Progenitor cell of endocrine pancreas (in vitro differentiated cells): ENCODE results near the gene PTPRA. TPM values are rescaled to one million over a fixed set of nuclear protein-coding genes. Genes with fewer than 3 reads are reported as not detected.
A peak's percentile ranks its signal among the peaks of the same experiment; 100 is the strongest.
"Not testable (repeated sequence)": the region's sequence is repeated elsewhere in the genome, so short reads cannot be mapped to it uniquely, and the experiment has no call there.

Experiments
- DNase-seq: peaks from one replicate; pipeline ENCODE4 v3.0.0; 2021; ENCODE audit warnings: low spot score; ENCODE audit not compliant: unreplicated experiment
- H3K27ac Mint-ChIP-seq: 2 replicates; pipeline ENCODE4 v1.8.0; 2021; ENCODE audit warnings: mild to moderate bottlenecking, moderate library complexity, mixed read lengths
- H3K27me3 Mint-ChIP-seq: 2 replicates; pipeline ENCODE4 v1.8.0; 2021; ENCODE audit warnings: mixed read lengths
- H3K36me3 Mint-ChIP-seq: 2 replicates; pipeline ENCODE4 v1.8.0; 2022; ENCODE audit warnings: mixed read lengths; ENCODE audit not compliant: insufficient read depth
- H3K4me1 Mint-ChIP-seq: 2 replicates; pipeline ENCODE4 v1.8.0; 2021; ENCODE audit warnings: low read depth, mixed read lengths
- H3K4me3 Mint-ChIP-seq: 2 replicates; pipeline ENCODE4 v1.8.0; 2021; ENCODE audit warnings: low read depth, mild to moderate bottlenecking, moderate library complexity, mixed read lengths
- H3K9me3 Mint-ChIP-seq: 2 replicates; pipeline ENCODE4 v1.8.0; 2021; ENCODE audit warnings: low read depth, mixed read lengths
- CTCF ChIP-seq: fragments of 200-600 bp; sonication (generic); IDR thresholded peaks from one replicate; pipeline ENCODE4 v1.5.0; 2021; ENCODE audit warnings: antibody characterized with exemption, mild to moderate bottlenecking; ENCODE audit not compliant: unreplicated experiment
- long read RNA-seq: library from polyadenylated mRNA; unstranded; transcript quantifications from one replicate; pipeline ENCODE4 v2.0.0, GENCODE V29; 2020
- total RNA-seq: library from RNA; stranded (reverse); gene quantifications from 2 replicates; pipeline ENCODE4 v1.2.1, GENCODE V29; 2021

The PTPRA gene
- 71.7 and 73.2 TPM in 2 replicates for total RNA-seq
- long read RNA-seq, partial matches to known transcripts = 9 of 15 reads
- long read RNA-seq, other reads (novel, unspliced or antisense) = 5 of 15 reads

GRCh38 chr20:2873010-2873746, at the start of gene PTPRA:
Gene PTPRA, plus strand, starts transcription at chr20:2873481. Its CDS starts 90,797 bp downstream, at chr20:2964278.
- Mint-ChIP-seq H3K4me3 (peak within 1 kb of the TSS; percentile 94), H3K27me3 (peaks cover 38% of the 10 kb centered on the region), H3K27ac (peak within 1 kb of the TSS; percentile 90), H3K36me3 (peaks cover 3% of the 10 kb centered on the region), H3K9me3 (no peaks in the 10 kb centered on the region), H3K4me1 (peaks cover 18% of the 10 kb centered on the region)
- TF ChIP-seq CTCF = no peak
- peak; percentile 85 for DNase-seq

- TF ChIP-seq CTCF = no peak
- H3K4me1 Mint-ChIP-seq = peaks cover 2% of the 10 kb centered on the region
- peaks cover 45% of the 10 kb centered on the region for H3K27me3 Mint-ChIP-seq
- DNase-seq = no peak
- H3K9me3 Mint-ChIP-seq = peaks cover 3% of the 10 kb centered on the region
- H3K36me3 Mint-ChIP-seq = no peaks in the 10 kb centered on the region
- H3K27ac Mint-ChIP-seq = no peak overlapping the region
- H3K4me3 Mint-ChIP-seq = no peak overlapping the region
These were observed 47.5 kb upstream of the PTPRA start for GRCh38 chr20:2825761-2826160.

GRCh38 chr20:2826655-2827054, 46.6 kb upstream of the PTPRA start:
- no peak for TF ChIP-seq CTCF
- Mint-ChIP-seq H3K4me3 (no peak overlapping the region), H3K27me3 (peaks cover 42% of the 10 kb centered on the region), H3K36me3 (no peaks in the 10 kb centered on the region), H3K4me1 (peaks cover 2% of the 10 kb centered on the region), H3K9me3 (peaks cover 3% of the 10 kb centered on the region), H3K27ac (no peak overlapping the region)
- DNase-seq = no peak

- Mint-ChIP-seq H3K36me3 (peaks cover 1% of the 10 kb centered on the region), H3K9me3 (peaks cover 3% of the 10 kb centered on the region), H3K27me3 (peaks cover 36% of the 10 kb centered on the region), H3K4me1 (no peaks in the 10 kb centered on the region), H3K27ac (no peak overlapping the region), H3K4me3 (no peak overlapping the region)
- no peak for TF ChIP-seq CTCF
- DNase-seq = no peak
These were observed 43.9 kb upstream of the PTPRA start for GRCh38 chr20:2829376-2829775.

GRCh38 chr20:2831206-2831605, 42.1 kb upstream of the PTPRA start:
- not testable (repeated sequence) for H3K9me3 Mint-ChIP-seq, H3K36me3 Mint-ChIP-seq, H3K27ac Mint-ChIP-seq, H3K4me1 Mint-ChIP-seq, H3K4me3 Mint-ChIP-seq, DNase-seq
- H3K27me3 Mint-ChIP-seq = peaks cover 30% of the 10 kb centered on the region

GRCh38 chr20:2833761-2834160, 39.5 kb upstream of the PTPRA start:
- no peak for TF ChIP-seq CTCF
- H3K27ac Mint-ChIP-seq = no peak overlapping the region
- no peak overlapping the region for H3K4me3 Mint-ChIP-seq
- peaks cover 12% of the 10 kb centered on the region for H3K36me3 Mint-ChIP-seq
- no peaks in the 10 kb centered on the region for H3K9me3 Mint-ChIP-seq
- H3K27me3 Mint-ChIP-seq = peaks cover 9% of the 10 kb centered on the region
- no peaks in the 10 kb centered on the region for H3K4me1 Mint-ChIP-seq
- no peak for DNase-seq
